Cerebellar nuclear complex (tissue), 1 donor: ENCODE measurements around the gene FITM2.
"Not testable (repeated sequence)": the region's sequence is repeated elsewhere in the genome, so short reads cannot be mapped to it uniquely, and the experiment has no call there.

Experiments used
- DNase-seq, 2 experiments: peaks; one replicate each; lab custom pipeline; 2025; lab: John Stamatoyannopoulos, UW

FITM2 gene

DNA sequence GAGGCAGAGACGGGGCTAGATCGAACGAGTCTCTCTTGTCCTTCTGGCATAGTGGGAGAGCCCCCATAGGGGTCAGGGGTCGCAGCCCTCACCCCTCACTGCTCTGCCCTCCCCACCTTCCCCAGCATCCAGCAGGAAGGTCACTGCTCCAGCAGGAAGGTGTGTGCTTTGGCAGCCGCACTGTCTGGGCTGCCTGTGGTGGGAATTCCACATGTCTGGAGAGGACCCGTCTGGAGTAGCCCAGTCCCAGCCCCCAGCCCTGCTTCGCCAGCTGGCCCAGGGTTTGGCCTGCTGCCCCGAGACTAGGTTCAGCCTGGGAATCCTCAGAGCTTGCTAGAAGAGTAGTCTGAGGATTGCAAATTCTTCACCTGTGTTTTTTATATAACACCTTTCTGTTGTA lies 23.3 kb upstream of the FITM2 start:
- DNase-seq, result no peak

DNA sequence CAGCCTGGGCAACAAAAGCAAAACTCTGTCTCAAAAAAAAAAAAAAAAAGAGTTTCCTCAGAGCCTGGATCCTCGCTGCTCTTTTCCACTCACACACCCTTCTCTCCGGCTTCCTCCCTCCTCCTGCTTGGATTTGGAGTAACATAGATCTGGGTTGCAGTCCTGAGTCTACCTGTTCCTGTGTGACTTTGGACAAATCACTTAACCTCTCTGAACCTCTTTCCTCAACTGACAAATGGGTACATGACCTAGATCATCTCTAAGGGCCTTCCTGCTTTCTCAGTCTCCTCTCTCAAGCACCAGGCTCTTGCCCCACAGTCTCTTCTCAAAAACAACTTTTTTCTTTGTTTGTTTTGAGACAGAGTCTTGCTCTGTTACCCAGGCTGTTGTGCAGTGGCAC lies 20.2 kb upstream of the FITM2 start:
- DNase-seq, result no peak

DNA sequence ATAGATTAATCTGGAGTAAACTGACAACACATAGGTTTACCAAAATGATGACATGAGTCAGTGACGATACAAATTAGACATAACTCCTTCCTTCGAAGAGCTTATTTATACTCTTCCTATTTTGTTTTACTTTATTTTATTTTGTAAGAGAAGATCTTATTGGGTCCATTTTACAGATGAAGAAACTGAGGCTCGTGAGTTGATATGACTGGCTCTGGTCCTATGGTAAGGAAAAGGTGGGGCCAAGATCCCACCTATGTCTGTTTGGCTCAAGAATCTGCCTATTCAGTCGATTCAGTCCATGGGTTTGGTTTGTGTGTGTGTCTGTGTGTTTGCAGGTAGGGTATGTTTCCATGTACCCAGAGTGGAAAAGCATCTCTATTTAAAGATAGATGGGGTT lies 17.4 kb upstream of the FITM2 start:
- no peak for DNase-seq

DNA sequence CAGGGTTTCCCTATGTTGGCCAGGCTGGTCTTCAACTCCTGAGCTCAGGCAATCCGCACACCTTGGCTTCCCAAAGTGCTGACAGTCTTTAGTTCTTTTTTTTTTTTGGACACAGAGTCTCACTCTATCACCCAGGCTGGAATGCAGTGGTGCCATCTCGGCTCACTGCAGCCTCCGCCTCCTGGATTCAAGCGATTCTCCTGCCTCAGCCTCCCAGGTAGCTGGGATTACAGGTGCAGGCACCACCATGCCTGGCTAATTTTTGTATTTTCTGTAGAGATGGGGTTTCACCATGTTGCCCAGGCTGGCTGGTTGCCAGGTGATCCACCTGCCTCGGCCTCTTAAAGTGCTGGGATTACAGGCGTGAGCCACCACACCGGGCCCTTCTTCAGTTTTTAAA lies 16.7 kb upstream of the FITM2 start:
- not testable (repeated sequence) for DNase-seq

DNA sequence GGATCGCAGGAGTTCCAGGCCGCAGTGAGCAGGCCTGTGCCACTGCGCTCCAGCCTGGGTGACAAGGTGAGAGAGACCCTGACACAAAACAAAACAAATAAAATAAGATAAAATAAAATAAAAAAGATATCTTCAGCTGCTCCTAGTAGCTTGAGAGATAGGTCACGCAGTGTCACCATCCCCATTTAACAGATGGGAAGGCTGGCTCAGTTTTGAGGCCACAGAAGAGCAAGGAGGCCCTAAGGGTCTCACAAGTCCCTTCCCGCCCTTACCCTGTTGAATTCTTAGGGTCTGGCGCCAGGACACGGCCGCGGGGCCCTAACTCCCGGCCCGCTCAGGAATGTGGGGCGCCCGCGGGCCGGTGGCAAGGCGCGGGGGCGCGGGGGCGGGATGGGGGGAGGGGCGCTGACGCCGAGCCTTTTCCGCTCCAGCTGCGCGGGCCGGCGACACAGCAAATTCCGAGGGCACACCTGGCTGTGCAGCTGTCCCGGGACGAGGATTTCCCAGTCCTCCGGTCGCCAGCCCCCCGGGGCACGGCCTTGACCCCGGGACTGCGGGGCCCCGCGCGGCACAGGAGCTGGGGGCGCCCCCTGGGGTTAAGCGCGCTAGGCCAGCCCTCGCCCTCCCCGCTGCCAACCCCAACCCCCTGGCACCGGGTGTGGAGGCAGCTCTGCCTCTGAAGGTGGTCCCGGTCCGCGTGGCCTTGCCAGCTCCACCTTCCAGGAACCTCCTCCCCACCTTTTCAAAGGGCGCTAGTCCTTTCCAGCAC lies 15.6 kb upstream of the FITM2 start:
- DNase-seq, result no peak

DNA sequence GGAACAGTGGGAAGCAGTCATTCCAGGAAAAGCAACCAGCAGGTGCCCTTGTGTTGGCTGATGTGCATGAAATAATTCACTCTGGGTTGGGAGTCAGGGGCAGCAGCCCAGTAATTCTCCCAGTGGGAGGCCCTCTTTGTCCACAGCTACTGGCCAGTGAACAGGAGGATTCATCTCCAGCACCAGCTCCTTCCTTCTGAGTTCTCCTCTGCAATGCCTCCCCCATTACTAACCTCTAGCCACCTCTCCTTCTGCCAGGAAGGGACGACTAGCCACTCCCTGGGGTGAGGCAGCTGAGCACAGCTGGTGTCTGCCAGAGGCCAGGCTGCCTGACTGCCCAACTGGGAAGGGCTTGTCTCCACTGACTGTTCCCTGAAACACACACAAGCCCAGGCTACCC lies 13.3 kb upstream of the FITM2 start:
- no peak for DNase-seq

DNA sequence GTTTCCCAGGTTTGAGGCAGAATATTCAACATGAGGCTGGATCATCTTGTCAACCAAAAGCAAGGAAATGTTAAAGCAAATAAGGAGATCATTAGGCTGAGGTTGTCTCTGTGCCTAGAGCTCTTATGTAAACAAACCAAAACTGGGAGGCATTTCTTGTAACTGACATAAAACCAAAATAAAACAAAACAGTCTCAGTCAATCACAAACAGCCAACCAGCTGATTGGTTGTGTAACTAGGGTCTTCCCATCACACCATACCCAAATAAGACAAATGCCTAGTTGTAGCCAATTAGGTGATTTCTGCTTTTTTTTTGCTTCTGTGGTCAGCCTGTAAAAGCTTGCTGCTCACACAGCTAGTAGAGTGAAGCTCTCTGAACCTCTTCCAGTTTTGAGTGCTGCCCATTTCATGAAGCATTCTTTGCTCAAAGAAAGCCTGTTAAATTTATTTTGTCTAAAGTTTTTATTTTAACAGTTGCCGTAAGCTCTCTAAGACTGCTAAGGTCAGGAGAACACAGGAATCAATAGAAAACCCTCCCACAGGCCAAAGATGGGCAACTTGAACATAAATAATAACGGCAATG lies 8.9 kb upstream of the FITM2 start:
- DNase-seq, result no peak

DNA sequence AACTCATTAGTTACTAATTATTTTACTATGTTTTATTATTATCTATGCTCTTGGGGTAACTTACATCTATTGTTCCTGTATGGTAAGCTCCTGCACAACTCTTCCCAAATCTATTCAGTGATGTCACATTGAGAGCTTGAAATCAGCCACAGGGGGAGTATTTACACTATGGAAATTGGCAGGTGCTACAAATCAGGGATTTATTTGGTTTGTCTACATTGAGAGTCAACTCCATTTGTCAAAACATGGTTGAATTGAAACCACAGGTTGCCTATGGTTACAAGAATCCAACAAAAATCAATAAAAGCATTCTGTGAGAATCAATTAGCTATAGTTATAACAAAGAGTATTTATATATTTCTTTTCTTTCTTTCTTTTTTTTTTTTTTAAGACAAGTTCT lies 3.9 kb upstream of the FITM2 start:
- DNase-seq, result no peak

DNA sequence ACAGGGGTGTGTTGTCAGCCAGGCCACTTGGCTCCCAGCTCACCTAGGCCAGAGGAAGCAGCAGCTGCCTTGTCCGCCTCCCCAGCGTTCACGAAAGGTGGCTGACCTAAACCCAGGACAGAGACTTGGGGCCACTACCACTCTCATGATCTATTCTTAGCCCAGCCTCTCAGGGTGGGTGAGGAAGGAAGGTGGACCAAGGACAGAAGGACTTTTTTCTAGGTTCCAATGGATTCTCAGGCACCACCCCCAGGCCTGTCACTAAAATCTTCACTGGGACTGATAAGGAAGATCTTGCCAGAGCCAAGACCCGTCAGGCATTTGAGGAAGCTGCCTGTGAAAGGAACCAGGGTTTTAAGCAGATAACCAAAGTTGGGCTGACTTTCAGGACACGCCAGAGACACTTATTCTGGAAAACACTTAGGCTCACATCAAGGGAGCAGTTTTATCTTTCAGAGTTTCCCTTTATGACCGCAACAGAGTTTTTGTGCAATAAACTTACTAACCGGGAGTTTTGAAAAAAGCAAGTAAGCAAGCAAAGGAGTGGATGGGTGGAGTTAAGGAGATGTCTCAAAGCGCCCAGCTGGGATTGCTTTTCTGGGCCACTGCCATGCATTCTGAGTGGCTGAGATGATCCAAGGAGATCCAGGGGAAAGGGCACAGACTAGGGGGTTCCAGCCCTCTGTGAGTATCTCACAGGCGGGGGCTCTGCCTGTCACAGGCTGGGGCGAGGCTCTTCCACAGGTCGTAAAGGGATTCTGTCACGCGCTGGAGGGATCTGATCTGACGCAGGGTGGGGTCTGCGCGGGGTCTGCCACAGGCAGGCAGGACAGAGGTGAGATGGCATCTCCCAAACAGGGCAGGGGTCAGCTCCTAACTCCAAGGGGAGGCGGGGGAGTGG lies 989 bp downstream of the FITM2 start:
- no peak for DNase-seq

DNA sequence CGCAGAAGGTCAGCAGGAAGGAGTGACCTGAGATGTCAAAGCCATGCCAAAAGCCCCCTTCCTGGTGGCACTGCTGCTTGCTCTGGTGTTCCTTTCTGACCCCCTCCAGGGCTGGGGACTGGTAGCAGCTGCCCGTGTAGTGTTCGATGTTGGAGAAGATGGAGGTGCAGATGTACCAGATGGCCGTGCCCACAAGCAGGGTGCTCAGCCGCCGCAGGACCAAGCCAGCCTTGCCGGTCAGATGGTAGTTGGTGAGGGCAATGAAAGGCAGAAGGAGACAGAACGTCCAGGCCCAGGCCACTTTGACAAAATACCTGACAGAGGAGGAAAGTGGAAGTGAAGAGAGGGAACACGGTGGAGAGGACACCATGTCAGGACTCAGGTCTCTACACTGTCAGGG lies 4.1 kb downstream of the FITM2 start:
- DNase-seq, result no peak

DNA sequence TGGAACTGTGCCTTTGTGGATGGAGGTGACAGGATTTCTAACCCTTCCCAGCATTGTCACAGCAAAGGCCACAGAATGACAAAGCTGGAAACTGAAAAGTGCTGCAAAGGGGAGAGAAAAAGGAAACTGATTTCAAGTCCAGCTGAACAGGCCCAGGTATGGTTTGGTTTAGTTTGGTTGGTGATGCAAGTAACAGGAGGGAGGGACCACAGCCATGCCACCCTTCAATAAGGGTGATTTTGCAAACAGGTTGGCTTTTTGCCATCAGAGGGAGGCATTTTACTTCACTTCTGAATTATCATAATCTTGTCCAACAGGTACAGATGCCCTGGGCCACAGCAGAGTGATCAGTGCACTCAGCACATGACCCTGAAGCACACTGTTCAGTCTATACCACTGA lies 6.6 kb downstream of the FITM2 start:
- DNase-seq, result no peak

DNA sequence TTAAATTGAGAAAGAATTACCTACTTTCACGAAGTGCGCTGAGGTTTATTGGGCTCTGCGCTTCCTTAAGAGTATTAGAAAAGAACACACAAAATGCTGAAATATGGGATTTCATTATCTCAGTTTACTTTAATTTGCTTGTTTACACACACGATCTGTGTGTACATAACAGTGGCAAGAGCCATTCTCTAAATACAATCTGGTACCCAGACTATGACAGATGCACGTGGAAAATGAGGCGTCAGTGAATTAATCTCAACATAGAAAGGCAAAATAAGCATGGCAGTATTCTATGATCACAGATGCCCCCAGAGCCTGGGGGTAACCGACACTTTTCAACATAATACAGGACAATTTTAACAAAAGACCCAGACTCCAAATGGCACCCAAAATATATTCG lies 8.3 kb downstream of the FITM2 start:
- no peak for DNase-seq

DNA sequence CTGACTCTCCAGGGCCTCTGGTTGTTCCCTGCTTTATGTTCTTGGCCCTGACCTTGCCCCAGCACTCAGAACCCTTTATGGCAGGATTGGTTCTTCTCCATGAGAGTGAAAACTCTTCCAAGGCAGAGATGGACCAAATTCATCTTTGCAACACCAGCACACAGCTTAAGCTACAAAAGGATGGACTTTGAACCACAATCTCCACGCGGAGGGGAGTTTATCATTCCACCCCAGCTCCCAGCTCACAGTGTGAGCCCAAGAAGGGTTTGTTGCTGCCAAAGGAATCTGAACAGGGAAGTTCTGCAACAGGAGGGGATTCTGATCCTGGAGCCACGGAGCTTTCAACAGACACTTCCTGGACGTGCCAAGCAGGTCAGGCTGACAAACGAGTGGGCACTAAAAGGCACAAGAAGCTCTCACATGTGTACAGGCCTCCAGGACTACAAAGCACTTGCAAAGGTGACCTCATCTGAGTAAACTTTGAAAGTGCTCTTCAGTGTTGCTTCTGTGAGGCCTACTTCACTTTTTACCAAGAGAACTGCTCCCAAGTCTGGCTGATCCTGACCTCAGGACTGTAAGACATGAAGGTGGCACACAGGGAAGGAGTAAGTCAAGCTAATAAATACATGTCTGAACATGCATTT lies 8.9 kb downstream of the FITM2 start:
- DNase-seq, result no peak

DNA sequence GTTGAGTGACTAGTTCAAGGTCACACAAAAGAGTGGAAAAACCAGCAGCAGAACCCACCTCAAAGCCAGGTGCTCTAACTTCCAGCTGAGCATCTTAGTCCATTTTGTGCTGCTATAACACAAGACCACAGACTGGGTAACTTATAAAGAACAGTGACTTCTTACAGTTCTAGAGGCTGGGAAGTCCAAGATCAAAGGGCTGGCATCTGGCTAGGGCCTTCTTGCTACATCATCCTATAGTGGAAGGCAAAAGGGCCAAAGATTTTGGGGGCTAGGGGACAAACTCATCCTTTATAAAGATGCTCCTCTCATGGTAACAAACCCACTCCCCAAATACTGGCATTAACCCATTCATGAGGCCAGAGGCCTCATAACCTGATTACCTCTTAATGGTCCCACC lies 9.7 kb downstream of the FITM2 start:
- no peak for DNase-seq

DNA sequence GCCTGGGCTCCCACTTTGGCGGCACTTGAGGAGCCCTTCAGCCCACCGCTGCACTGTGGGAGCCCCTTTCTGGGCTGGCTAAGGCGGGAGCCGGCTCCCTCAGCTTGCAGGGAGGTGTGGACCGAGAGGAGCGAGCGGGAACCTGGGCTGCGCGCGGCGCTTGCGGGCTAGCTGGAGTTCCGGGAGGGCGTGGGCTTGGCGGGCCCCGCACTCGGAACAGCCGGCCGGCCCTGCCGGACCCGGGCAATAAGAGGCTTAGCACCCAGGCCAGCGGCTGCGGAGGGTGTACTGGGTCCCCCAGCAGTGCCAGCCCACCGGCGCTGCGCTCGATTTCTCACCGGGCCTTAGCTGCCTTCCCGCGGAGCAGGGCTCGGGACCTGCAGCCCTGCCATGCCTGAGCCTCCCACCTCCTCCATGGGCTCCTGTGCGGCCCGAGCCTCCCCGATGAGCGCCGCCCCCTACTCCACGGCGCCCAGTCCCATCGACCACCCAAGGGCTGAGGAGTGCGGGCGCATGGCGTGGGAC lies 11.9 kb downstream of the FITM2 start:
- not testable (repeated sequence) for DNase-seq

DNA sequence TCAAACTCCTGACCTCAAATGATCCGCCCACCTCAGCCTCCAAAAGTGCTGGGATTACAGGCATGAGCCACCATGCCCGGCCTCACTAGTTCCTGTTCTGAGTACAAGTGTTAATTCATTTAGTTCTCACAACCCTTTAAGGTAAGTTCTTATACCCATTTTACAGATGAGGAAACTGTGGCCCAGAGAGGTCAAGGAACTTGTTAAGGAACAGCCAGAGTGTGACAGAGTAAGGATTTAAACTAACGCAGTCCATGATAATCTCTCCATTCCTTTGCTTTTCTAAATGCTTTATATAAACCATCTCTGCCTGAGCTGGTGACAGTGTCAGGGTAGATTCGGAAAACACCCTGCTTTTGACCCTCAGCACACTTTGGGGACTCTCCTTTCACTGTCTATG lies 13.3 kb downstream of the FITM2 start:
- DNase-seq, result no peak

DNA sequence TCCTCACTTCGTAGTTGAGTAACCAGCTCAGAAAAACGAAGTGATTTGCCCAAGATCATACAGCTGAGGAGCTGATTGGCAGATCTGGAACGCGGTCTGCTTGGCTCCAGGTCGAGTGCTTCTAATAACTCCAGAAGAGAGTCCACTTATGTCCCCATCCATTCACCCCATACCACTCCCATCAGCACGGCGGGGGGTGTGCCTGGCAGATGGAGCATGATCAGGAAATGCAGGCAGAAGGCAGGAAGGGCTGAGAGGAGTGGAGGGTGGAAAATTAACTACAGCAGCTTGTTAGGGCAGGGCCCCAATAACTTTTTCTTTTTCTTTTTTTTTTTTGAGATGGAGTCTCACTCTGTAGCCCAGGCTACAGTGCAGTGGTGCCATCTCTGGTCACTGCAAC lies 15.0 kb downstream of the FITM2 start:
- DNase-seq, result no peak

DNA sequence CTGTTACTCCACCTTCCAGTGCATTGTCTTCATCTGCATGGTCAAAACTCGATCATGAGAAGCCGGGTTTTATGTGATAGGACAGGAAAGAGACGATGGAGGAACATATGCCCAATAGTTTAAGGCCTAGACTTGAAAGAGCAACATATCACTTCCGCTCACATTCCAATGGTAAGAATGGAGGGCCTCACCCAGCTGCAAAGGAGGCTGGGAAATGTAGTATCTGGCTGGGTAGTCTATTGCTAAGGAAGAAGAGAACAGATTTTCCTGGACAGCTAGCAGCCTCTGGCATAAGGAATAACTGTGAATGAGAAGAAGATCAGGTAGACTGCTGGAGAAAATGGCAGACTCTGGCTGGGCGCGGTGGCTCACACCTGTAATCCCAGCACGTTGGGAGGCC lies 19.2 kb downstream of the FITM2 start:
- DNase-seq, result no peak

DNA sequence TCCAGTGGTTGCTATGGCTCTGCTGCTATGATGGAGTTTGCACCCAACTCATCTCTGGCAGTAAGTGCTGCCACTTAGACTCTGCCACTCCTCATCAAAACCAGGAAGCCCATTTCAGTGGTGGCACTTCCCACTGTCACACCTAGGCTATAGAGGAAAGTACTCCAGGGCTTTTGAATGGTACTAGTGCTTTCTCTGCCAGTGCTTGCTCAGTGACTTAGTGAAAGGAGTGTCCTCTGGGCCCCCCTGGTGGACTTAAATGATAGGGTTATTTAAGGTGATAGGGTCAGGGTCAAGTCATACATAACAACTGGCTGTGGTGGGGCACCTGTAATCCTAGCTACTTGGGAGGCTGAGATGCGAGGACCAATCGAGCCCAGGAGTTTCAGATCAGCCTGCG lies 22.8 kb downstream of the FITM2 start:
- DNase-seq, result no peak

DNA sequence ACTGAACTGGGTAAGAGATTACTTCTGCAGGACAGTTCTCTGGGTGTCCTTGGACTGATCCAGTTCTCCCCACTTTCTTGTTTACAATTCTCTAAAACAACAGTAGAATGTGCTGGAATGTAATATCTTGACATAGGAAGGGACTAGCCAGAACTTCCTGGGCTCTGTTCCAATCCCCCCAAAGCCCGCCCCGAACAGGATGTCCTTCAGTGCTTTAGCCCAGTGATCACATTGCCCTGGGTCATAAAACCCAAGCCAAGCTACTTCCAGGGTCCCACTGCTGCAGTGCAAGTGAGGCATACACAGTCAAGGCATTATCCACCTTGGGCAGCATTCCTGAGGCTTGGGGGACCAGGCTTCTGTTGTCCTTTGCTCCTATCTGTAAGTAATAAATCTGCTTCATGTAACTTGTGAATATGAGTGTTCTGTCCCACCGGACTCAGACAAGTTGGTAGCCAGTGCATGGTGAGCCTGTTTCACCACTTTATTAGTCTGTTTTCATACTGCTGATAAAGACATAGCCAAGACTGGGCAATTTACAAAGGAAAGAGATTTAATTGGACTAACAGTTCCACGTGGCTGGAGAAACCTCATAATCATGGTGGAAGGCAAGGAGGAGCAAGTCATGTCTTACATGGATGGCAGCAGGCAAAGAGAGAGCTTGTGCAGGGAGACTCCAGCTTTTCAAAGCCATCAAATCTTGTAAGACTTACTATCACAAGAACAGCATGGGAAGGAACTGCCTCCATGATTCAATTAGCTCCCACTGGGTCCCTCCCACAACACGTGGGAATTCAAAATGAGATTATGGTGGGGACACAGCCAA lies 23.5 kb downstream of the FITM2 start:
- DNase-seq, result no peak

DNA sequence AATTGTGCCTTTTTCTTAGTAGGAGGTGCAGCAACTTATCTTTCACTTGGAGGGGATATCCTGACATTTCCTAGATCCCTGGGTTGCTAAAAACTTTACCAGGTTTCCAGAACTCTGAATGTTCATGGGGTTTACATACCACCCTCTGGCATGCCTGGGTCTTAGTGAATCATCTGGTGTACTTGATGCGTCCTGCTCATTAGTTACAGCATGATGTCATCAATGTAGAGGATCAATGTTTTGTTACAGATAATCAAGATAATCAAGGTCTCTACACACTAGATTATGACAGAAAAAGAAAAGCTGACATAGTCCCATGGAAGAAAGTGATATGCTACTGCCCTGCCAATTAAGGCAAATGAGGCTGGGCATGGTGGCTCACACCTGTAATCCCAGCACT lies 27.0 kb downstream of the FITM2 start:
- DNase-seq, result no peak
